ENCODE measurements around the gene WDR37.

Gene WDR37

GRCh38 chr10:1109795-1110673 lies 53.8 kb downstream of the WDR37 start:
- DNase-seq (ENCODE audit: low read depth), result peak; percentile 94
- H3K4me3 ChIP-seq (ENCODE audit: low read depth, low read length), result no peak overlapping the region
- TF ChIP-seq CTCF (conservative IDR thresholded peaks at IDR 0.05; ENCODE audit: low read depth, low read length), result peak; percentile 89

- no peak for DNase-seq (ENCODE audit: low read depth)
- H3K4me3 ChIP-seq (ENCODE audit: low read depth, low read length), result no peak overlapping the region
- no peak for TF ChIP-seq CTCF (conservative IDR thresholded peaks at IDR 0.05; ENCODE audit: low read depth, low read length)
These were observed 54.5 kb downstream of the WDR37 start for GRCh38 chr10:1110674-1111119.

- no peak for DNase-seq (ENCODE audit: low read depth)
- H3K4me3 ChIP-seq (ENCODE audit: low read depth, low read length), result no peak overlapping the region
- no peak for TF ChIP-seq CTCF (conservative IDR thresholded peaks at IDR 0.05; ENCODE audit: low read depth, low read length)
These were observed 58.1 kb downstream of the WDR37 start for GRCh38 chr10:1114315-1114714.

- no peak overlapping the region for H3K4me3 ChIP-seq (ENCODE audit: low read depth, low read length)
- DNase-seq (ENCODE audit: low read depth), result no peak
- TF ChIP-seq CTCF (conservative IDR thresholded peaks at IDR 0.05; ENCODE audit: low read depth, low read length), result no peak
These were observed 58.8 kb downstream of the WDR37 start for GRCh38 chr10:1114719-1115606.

- no peak for DNase-seq (ENCODE audit: low read depth)
- no peak for TF ChIP-seq CTCF (conservative IDR thresholded peaks at IDR 0.05; ENCODE audit: low read depth, low read length)
- no peak overlapping the region for H3K4me3 ChIP-seq (ENCODE audit: low read depth, low read length)
These were observed 59.4 kb downstream of the WDR37 start for GRCh38 chr10:1115607-1115955.

GRCh38 chr10:1116051-1116450 lies 59.9 kb downstream of the WDR37 start:
- no peak for TF ChIP-seq CTCF (conservative IDR thresholded peaks at IDR 0.05; ENCODE audit: low read depth, low read length)
- no peak for DNase-seq (ENCODE audit: low read depth)
- H3K4me3 ChIP-seq (ENCODE audit: low read depth, low read length), result no peak overlapping the region
